ENCODE results near the gene GPR137B. TPM values are rescaled to one million over a fixed set of nuclear protein-coding genes. Genes with fewer than 3 reads are reported as not detected.
A peak's percentile ranks its signal among the peaks of the same experiment; 100 is the strongest.

Gene GPR137B
- total RNA-seq, 1 experiment from 2014 or later: 105 TPM

DNA sequence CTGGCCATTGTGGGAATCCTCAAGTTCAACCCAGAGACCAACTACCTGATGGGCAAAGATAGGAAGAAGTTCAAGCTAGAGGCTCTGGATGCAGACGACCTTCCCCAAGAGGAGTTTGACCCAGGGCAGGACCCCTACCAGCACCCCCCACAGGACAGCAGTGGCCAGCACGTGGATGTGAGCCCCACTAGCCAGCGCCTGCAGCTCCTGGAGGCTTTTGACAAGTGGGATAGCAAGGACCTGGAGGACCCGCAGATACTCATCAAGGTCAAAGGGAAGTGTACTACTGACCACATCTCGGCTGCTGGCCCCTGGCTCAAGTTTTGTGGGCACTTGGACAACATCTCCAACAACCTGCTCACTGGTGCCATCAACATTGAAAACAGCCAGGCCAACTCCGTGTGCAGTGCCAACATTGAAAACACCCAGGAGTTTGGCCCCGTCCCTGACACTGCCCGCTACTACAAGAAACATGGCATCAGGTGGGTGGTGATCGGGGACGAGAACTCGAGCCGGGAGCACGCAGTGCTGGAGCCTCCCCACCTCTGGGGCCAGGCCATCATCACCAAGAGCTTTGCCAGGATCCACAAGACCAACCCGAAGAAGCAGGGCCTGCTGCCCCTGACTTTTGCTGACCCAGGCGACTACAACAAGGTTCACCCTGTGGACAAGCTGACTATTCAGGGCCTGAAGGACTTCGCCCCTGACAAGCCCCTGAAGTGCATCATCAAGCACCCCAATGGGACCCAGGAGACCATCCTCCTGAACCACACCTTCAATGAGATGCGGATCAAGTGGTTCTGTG, 30.6 kb upstream of the GPR137B start:
- DNase-seq (ENCODE audit: low read depth, low spot score): no peak
- in situ Hi-C loops (cut with HindIII; ENCODE audit: low pct_unique_long_range_greater_than_20kb, low sequenced_read_pairs): no loop called here

DNA sequence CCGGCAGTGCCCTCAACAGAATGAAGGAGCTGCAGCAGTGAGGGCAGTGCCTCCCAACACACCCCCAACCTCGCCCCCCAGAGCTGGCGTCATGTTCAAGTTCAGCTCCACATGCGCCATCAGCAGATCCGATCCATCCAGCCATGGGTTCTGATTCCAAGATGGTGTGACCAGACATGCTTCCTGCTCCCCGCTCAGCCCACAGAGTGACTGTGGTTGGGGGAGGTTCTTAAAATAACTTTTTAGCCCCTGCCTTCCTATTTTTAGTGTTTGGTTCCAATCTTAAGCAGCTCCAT, 30.1 kb upstream of the GPR137B start:
- no peak for DNase-seq (ENCODE audit: low read depth, low spot score)
- in situ Hi-C loops (cut with HindIII; ENCODE audit: low pct_unique_long_range_greater_than_20kb, low sequenced_read_pairs): no loop called here

DNA sequence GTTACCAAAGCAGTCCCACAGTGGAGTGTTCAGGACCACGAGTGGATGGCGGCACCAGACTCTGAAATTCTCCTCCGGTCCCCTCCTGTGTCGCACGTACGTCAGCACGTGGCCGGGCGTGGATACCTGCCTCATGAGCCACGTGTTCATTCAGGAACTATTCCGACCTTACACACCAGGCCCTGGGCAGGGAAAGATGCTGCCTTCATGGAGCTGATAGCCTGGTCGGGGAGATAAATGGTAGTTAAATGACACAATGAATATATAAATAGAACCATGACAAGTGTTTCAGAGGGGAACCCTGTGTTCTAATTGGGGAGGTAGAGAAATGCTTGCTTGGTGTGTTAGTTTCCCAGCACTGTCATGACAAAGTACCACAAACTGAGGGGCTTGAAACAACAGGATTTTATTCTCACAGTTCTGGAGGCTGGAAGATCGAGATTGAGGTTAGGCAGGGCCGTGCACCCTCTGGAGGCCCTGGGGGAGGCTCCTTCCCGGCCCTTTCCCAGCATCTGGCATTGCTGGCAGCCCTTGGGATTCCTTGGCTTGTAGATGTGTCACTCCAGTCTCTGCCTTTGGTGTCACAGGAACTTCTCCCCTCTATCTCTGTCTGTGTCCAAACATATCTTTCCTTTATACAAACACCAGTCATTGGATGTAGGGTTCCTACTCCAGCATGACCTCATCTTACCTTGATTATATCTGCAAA, 28.9 kb upstream of the GPR137B start:
- DNase-seq (ENCODE audit: low read depth, low spot score): no peak
- in situ Hi-C loops (cut with HindIII; ENCODE audit: low pct_unique_long_range_greater_than_20kb, low sequenced_read_pairs): no loop called here

DNA sequence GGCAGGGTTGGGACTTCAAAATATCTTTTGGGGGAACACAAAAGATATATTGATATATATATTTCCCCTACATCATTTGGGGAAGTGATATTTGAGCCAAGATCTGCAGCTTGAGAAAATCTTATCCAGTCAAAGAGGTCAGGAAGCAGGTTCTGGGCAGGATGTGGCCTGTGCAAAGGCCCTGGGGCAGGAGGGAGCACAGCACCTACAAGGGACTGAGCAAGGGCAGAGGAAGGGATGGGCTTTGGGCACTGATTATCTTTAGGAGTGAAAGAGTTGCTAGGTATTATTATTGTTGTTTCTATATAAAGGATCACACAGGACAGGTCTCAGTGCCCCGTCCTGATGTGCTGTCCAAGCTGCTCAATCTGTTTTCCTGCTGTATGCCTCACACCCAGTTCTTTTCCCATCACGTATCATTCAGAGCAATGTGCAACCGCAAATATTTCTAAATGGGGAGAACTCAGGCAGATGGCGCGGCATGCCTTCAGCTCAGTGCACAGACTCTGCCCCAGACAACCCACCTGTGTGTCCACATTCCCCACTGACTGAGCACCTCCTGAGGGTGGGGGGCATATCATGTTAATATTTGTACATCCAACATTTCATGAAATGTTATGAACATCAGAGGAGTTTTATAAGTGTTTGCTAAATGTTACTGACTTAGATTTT, 28.1 kb upstream of the GPR137B start:
- in situ Hi-C loops (cut with HindIII; ENCODE audit: low pct_unique_long_range_greater_than_20kb, low sequenced_read_pairs): no loop called here
- DNase-seq (ENCODE audit: low read depth, low spot score): no peak

DNA sequence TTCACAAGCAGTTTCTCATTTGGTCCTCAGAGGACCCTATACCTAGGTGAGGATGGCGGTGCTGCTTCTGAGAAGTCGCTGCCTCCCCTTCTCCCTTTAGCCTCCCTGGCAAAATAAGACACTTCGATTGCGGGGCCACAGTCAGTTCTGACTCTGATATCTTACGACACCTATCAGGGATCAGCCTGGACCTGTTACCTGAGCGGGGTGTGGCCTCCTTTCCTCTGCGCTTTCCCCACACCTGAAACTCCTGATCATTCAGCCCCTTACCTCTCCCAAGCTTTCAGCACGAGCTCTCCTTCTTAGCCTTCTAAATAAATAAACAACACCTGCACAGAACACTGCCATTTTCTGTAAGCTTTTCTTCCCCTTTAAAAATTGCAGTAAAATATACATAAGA, 24.6 kb upstream of the GPR137B start:
- in situ Hi-C loops (cut with HindIII; ENCODE audit: low pct_unique_long_range_greater_than_20kb, low sequenced_read_pairs): no loop called here
- no peak for DNase-seq (ENCODE audit: low read depth, low spot score)

DNA sequence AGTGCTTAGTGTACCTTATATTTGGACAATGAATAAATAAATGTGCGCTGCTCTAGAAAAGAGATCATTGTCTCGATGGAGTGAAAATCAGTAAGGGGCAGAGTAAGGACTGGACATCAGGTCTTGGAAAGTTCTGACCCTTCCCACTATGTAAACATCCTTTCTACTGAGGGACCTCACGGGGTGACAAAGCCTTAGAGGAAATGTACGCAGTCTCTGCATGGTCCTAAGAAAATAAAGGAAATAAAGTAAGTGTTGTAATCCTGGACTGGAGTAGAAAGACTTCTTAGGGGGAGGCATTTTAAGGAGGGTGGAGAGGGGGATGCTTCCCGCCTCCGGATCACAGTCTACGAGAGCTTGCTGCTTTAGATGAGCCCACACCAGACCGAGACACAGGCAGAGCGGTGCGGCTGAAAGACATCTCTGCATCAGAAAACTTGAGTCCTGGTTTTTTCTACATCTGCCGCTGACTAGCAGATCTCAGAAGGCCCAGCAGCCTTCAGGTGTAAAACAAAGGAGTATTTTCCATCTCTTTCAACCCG, 22.3 kb upstream of the GPR137B start:
- in situ Hi-C loops (cut with HindIII; ENCODE audit: low pct_unique_long_range_greater_than_20kb, low sequenced_read_pairs): no loop called here
- no peak for DNase-seq (ENCODE audit: low read depth, low spot score)

DNA sequence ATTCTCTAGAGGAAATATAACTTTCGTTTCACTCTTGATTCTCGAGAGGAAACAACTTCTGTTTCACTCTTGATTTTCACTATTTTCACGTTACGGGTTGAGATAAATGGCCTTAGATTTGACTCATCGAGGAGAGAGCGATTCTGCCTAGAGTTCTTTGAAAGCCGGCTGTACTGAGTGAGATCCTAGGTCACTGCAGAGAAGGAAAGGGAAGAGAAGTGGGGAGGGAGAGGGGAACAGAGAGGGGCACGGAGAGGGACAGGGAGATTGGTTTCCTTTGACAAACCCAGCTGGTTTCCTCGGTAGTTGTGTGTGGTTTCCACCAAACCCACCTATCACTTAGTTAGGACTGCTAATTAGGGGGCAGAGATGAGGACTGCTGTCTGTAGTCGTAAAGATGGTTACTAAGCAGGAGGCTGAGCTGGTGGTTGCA, 21.6 kb upstream of the GPR137B start:
- in situ Hi-C loops (cut with HindIII; ENCODE audit: low pct_unique_long_range_greater_than_20kb, low sequenced_read_pairs): no loop called here
- DNase-seq (ENCODE audit: low read depth, low spot score): no peak

DNA sequence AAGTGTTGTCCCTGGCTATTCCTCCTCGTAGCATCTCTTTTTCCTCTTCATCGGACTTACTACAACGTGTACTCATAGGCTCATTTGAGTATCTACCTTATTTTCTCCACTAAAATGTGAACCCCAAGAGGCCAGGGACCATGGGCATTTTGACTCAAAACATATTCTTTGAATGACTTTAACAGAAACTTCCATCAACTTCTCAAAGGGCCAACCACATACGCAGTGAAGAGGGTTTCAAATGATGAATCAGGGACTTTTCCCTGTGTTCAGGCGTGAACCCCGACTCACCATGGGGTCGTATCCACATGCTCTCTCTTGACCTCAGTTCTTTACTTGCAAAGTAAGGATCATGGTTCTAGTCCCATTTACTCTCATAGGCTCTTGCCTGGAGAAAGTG, 20.2 kb upstream of the GPR137B start:
- DNase-seq (ENCODE audit: low read depth, low spot score): no peak
- in situ Hi-C loops (cut with HindIII; ENCODE audit: low pct_unique_long_range_greater_than_20kb, low sequenced_read_pairs): no loop called here

DNA sequence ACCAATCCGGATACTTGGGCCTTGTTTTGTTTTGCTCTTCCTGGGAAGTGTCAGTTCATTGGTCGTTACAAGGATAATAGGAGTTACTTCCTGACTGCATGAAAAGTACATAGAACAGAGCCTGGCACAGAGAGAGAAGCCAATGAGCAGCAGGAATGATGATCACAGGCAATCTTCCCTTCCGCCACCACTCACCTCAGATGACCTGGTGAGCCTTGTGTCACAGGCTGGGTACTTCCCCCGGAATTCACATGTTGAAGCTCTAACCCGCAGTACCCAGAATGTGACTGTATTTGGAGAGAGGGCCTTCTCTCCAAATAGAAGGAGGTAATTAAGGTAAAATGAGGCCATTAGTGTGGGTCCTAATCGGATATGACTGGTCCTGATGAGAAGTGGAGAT, 18.8 kb upstream of the GPR137B start:
- no peak for DNase-seq (ENCODE audit: low read depth, low spot score)
- in situ Hi-C loops (cut with HindIII; ENCODE audit: low pct_unique_long_range_greater_than_20kb, low sequenced_read_pairs): no loop called here

DNA sequence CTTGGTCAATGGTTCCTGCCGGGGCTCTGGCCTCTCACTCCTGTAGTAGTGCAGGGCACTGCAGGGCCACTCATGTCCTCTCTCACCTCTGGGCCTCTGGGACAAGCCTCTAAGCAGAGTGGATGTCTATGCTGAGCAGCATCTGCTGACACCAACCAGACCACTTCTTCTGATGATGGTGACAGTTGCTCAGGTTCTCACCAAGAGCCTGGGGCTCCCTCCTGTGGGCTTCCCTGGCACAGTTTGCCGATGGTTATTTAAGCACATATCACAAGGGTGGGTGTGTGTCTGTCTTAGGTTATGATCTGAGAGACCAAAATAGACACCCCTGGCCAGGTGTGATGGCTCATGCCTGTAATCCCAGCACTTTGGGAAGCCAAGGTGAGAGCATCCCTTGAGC, 17.4 kb upstream of the GPR137B start:
- DNase-seq (ENCODE audit: low read depth, low spot score): peak; percentile 51
- in situ Hi-C loops (cut with HindIII; ENCODE audit: low pct_unique_long_range_greater_than_20kb, low sequenced_read_pairs): no loop called here

DNA sequence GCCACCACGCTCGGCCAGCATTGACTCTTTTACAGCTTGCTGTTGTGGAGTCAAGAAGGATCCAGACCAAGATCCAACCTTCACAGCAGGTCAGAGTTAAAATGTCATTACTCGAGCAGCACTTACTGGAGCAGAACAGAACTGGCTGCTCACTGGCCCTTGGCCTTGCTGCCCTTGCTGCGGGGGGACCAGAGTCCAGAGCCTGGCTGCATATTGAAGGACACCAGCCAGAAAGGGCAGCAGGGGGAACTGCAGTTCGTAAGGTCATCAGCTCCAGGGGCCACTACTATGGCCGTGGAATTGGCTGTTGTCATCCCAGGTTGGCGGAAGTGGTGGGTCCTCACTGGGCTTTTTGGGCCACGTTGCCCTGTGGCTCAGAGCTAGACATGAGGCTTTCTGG, 15.3 kb upstream of the GPR137B start:
- in situ Hi-C loops (cut with HindIII; ENCODE audit: low pct_unique_long_range_greater_than_20kb, low sequenced_read_pairs): no loop called here
- DNase-seq (ENCODE audit: low read depth, low spot score): no peak

DNA sequence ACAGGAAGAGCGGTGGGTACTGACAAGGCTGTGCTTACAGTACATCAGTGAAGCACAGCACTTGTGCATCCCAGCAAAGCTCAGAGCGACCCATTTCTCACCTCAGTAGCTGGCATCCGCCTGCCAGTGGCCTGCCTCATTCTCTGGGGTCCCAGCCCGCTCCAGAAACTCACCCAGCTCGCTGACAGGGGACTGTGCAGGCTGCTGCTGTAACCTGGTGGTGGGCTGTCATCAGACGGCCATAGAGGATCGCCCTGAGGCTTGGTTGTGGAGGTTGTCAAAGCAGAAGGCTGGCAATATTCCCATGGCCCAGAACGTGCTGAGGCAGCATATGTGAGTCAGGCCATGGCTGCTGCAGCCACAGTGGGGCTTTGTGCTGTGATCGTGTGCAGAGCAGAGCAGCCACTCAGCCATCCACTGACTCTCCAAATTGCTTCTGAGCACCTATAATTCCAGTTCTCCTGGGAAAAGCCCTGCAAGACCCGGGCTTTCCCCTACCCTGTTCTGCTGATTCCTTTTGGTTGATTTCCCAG, 13.6 kb upstream of the GPR137B start:
- DNase-seq (ENCODE audit: low read depth, low spot score): peak; percentile 70
- in situ Hi-C loops (cut with HindIII; ENCODE audit: low pct_unique_long_range_greater_than_20kb, low sequenced_read_pairs): no loop called here

DNA sequence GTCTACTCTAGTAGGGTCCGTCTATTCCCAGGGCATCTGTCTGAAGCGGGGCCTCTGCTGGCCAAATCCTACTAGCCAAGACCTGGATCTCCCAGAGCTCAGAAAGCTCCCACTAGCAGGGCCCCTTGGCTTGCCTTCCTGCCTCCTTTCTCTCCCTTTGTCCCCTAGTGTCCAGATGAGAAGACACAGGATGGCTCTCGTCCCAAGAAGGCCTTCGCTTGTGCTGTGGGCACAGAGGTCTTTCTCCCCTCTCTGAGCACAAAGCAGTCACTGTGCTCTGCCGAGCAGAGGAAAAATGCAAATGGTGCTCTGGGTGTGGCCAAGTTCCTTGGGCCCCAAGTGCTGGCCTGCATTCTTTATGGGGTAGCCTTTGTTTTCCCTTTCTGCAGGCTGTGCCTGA, 13.0 kb upstream of the GPR137B start:
- peak; percentile 88 for DNase-seq (ENCODE audit: low read depth, low spot score)
- in situ Hi-C loops (cut with HindIII; ENCODE audit: low pct_unique_long_range_greater_than_20kb, low sequenced_read_pairs): no loop called here

DNA sequence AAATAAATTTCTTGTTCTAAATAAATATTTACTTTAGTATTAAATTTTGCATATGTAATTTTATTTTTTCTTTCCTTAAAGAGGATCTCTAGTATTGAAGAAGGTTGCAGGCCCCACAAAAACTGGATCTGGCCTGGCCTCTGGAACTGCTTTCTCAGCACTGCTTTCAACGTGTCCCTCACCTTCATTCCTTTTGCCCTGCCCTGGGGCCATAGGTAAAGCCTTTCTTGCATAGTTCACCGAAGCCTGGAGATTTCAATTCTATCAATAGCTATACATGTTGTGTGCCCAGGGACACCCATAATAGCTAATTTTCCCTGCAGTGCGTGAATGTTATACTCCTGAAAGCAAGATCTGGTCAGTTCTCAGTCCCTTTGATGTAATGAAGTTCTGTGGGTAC, 12.0 kb upstream of the GPR137B start:
- in situ Hi-C loops (cut with HindIII; ENCODE audit: low pct_unique_long_range_greater_than_20kb, low sequenced_read_pairs): no loop called here
- DNase-seq (ENCODE audit: low read depth, low spot score): no peak

DNA sequence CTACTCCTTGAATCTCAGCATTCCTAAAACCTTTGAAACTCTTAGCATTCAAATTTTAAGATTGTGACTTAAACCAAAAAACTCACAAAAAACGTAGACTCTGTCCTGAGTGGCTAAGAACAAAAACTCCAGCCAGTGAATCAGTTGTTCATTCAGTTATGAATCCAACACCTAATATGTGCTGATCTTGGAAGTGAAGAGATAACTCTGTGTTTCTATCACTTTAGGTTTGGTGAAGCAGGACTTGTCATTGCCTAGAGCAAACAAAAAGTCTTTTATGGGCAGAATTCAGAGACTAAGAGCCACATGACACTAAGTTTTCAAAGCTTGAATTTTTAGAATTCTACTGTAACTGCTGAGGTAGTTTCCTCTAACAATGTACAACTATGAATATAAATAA, 10.4 kb upstream of the GPR137B start:
- in situ Hi-C loops (cut with HindIII; ENCODE audit: low pct_unique_long_range_greater_than_20kb, low sequenced_read_pairs): no loop called here
- peak; percentile 91 for DNase-seq (ENCODE audit: low read depth, low spot score)

DNA sequence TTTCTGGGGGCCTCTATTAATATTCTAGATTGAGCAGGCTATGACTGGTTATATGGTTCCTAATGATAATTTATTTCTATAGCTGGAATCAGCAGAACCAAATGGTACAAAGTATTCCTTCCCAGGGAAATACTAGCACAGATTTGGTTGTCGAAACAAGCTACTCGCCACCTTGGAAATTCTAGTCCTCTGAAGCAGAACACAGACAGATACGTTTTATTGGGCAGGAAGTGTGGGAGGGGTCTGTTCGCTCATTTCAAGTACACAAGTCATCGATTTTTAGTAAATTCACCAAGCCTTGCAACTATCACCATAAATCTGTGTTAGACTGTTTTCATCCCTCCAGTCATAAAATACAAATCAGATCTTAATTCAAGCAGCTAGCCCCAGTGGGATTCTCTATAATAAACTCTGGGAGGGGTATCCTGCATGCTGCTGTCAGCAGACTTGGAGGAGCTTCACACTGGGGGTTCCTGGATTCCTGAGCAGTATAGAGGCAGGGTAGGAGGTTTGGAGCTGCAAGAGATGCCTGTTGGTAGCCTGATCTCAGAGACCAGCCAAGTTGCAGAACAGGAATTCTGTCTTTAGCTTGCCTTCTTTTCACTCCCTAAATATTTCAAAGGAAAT, 9.8 kb upstream of the GPR137B start:
- in situ Hi-C loops (cut with HindIII; ENCODE audit: low pct_unique_long_range_greater_than_20kb, low sequenced_read_pairs): no loop called here
- no peak for DNase-seq (ENCODE audit: low read depth, low spot score)

DNA sequence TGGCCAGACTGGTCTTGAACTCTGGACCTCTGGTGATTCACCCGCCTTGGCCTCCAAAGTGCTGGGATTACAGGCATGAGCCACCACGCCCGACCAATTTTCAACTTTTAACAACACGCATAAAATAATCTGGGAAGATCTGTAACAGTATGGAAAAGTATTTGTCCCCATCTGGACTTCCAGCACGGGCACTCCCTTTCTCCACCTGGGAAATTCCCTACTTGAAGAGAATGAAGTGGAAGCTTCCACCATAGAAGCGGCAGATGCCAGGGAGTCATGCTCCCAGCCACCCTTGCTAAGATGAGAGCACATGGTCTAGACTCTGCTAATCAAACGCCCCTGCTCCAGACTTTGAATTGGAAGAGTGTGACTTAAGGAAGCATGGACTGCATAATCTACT, 9.0 kb upstream of the GPR137B start:
- in situ Hi-C loops (cut with HindIII; ENCODE audit: low pct_unique_long_range_greater_than_20kb, low sequenced_read_pairs): no loop called here
- no peak for DNase-seq (ENCODE audit: low read depth, low spot score)

DNA sequence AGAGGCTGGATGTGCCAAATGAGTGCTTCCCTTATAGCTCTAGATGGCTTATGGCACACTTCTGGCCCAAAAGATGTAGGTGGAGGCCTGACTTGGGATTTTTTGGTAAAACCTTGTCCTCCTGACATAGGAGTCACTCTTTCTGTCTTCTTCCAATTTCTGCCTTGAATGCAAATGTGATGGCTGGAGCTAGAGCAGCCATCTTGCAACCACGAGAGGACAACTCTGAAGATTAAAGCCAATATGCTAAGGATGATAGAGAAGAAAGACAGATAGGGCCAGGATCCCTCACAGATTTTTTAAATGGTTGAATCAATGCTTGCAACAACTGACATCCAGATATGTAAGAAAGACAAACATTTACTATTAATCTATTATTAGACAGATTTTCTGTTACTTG, 8.5 kb upstream of the GPR137B start:
- DNase-seq (ENCODE audit: low read depth, low spot score): no peak
- in situ Hi-C loops (cut with HindIII; ENCODE audit: low pct_unique_long_range_greater_than_20kb, low sequenced_read_pairs): no loop called here
